NB4 (cell line): ENCODE results near the gene DBR1.

Experiments used
- POLR2A ChIP-seq: IDR thresholded peaks from 2 replicates; pipeline ENCODE4 v1.6.1; 2011; ENCODE audit warnings: mild to moderate bottlenecking; ENCODE audit not compliant: insufficient read length; ENCODE audit errors: extremely low read depth
- TF ChIP-seq, protein P1 (sequence below): IDR thresholded peaks from one replicate; pipeline ENCODE4 v1.5.1; 2012; ENCODE audit warnings: low read depth, low read length
- TF ChIP-seq, protein P2 (sequence below): IDR thresholded peaks from 2 replicates; pipeline ENCODE4 v1.6.1; 2011; ENCODE audit warnings: low read depth, low read length

GRCh38 chr3:138137861-138138260 is 36.9 kb downstream of the DBR1 start:
- TF ChIP-seq, protein P1, sequence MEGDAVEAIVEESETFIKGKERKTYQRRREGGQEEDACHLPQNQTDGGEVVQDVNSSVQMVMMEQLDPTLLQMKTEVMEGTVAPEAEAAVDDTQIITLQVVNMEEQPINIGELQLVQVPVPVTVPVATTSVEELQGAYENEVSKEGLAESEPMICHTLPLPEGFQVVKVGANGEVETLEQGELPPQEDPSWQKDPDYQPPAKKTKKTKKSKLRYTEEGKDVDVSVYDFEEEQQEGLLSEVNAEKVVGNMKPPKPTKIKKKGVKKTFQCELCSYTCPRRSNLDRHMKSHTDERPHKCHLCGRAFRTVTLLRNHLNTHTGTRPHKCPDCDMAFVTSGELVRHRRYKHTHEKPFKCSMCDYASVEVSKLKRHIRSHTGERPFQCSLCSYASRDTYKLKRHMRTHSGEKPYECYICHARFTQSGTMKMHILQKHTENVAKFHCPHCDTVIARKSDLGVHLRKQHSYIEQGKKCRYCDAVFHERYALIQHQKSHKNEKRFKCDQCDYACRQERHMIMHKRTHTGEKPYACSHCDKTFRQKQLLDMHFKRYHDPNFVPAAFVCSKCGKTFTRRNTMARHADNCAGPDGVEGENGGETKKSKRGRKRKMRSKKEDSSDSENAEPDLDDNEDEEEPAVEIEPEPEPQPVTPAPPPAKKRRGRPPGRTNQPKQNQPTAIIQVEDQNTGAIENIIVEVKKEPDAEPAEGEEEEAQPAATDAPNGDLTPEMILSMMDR, result no peak
- no peak for TF ChIP-seq POLR2A
- TF ChIP-seq, protein P2, sequence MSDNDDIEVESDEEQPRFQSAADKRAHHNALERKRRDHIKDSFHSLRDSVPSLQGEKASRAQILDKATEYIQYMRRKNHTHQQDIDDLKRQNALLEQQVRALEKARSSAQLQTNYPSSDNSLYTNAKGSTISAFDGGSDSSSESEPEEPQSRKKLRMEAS, result 0 out of 2 replicates have a peak, but pooled peaks have one; percentile 2
